Neural progenitor cell (in vitro differentiated cells): ENCODE results near the gene MTHFD2L.
"Not testable (repeated sequence)": the region's sequence is repeated elsewhere in the genome, so short reads cannot be mapped to it uniquely, and the experiment has no call there.

Experiments used
- EZH2 ChIP-seq: fragments of 200-600 bp; sonication (generic); IDR thresholded peaks from 2 replicates; pipeline ENCODE4 v1.6.1; 2017; ENCODE audit warnings: antibody characterized with exemption, mild to moderate bottlenecking, moderate library complexity
- TF ChIP-seq, protein P1 (sequence below): fragments of 200-600 bp; sonication (generic); IDR thresholded peaks from 2 replicates; pipeline ENCODE4 v1.5.1; 2017; ENCODE audit warnings: antibody characterized with exemption, mild to moderate bottlenecking

DNA sequence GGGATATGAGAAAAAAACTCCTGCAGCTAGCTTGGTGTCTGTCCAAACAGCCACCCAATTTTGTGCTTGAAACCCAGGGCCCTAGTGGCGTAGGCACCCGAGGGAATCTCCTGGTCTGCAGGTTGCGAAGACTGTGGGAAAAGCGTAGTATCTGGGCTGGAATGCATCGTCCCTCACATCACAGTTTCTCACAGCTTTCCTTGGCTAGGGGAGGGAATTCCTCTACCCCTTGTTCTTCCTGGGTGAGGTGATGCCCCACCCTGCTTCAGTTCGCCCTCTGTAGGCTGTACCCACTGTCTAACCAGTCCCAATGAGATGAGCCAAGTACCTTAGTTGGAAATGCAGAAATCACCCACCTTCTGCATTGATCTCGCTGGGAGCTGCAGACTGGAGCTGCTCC, 57.3 kb downstream of the MTHFD2L start:
- TF ChIP-seq, protein P1, sequence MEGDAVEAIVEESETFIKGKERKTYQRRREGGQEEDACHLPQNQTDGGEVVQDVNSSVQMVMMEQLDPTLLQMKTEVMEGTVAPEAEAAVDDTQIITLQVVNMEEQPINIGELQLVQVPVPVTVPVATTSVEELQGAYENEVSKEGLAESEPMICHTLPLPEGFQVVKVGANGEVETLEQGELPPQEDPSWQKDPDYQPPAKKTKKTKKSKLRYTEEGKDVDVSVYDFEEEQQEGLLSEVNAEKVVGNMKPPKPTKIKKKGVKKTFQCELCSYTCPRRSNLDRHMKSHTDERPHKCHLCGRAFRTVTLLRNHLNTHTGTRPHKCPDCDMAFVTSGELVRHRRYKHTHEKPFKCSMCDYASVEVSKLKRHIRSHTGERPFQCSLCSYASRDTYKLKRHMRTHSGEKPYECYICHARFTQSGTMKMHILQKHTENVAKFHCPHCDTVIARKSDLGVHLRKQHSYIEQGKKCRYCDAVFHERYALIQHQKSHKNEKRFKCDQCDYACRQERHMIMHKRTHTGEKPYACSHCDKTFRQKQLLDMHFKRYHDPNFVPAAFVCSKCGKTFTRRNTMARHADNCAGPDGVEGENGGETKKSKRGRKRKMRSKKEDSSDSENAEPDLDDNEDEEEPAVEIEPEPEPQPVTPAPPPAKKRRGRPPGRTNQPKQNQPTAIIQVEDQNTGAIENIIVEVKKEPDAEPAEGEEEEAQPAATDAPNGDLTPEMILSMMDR = not testable (repeated sequence)
- not testable (repeated sequence) for TF ChIP-seq EZH2
